GM23338 (cell line): Measurements from ENCODE around the gene NTMT1. TPM values are rescaled to one million over a fixed set of nuclear protein-coding genes. Genes with fewer than 3 reads are reported as not detected.

Experiments used
- ATAC-seq: fragments of 200-7000 bp; cut with Tn5 transposase; 3 replicates; pipeline ENCODE4 v1.9.1; 2020
- DNase-seq: peaks from one replicate; pipeline ENCODE4 v3.0.0-alpha.2; 2015; ENCODE audit warnings: low spot score
- H2AFZ ChIP-seq: fragments of 200-600 bp; sonication (generic); 2 replicates; pipeline ENCODE4 v1.8.0; 2016; ENCODE audit warnings: antibody characterized with exemption, mild to moderate bottlenecking, moderate library complexity
- H3F3A ChIP-seq: fragments of 200-600 bp; sonication (generic); replicated peaks from 2 replicates; pipeline ENCODE4 v1.8.0; 2017; ENCODE audit warnings: antibody characterized with exemption, mixed run types, low read depth
- H3K27ac ChIP-seq: fragments of 200-600 bp; sonication (generic); 2 replicates; pipeline ENCODE4 v1.6.1; 2016; ENCODE audit warnings: low read depth
- H3K27me3 ChIP-seq: fragments of 200-600 bp; sonication (generic); 2 replicates; pipeline ENCODE4 v1.8.0; 2016; ENCODE audit warnings: mild to moderate bottlenecking, mixed run types, moderate library complexity; ENCODE audit not compliant: insufficient read depth
- H3K36me3 ChIP-seq: fragments of 200-600 bp; sonication (generic); 2 replicates; pipeline ENCODE4 v1.8.0; 2016; ENCODE audit warnings: mild to moderate bottlenecking; ENCODE audit not compliant: insufficient read depth
- H3K4me1 ChIP-seq: fragments of 200-600 bp; sonication (generic); 2 replicates; pipeline ENCODE4 v1.8.0; 2016; ENCODE audit warnings: mild to moderate bottlenecking, moderate library complexity; ENCODE audit not compliant: insufficient read depth
- H3K4me2 ChIP-seq: fragments of 200-600 bp; sonication (generic); 2 replicates; pipeline ENCODE4 v1.7.1; 2017; ENCODE audit warnings: mixed run types
- H3K4me3 ChIP-seq: fragments of 200-600 bp; sonication (generic); 2 replicates; pipeline ENCODE4 v1.6.1; 2016; ENCODE audit warnings: mixed run types
- H3K79me2 ChIP-seq: fragments of 200-600 bp; sonication (generic); replicated peaks from 2 replicates; pipeline ENCODE4 v1.8.0; 2017; ENCODE audit warnings: mild to moderate bottlenecking; ENCODE audit not compliant: insufficient read depth
- H3K9me2 ChIP-seq: fragments of 200-600 bp; sonication (generic); 2 replicates; pipeline ENCODE4 v1.8.0; 2017; ENCODE audit not compliant: insufficient read depth
- H4K20me1 ChIP-seq: fragments of 200-600 bp; sonication (generic); replicated peaks from 2 replicates; pipeline ENCODE4 v1.8.0; 2017; ENCODE audit warnings: mild to moderate bottlenecking; ENCODE audit not compliant: insufficient read depth
- H3K27ac Mint-ChIP-seq: 2 replicates; pipeline ENCODE4 v1.8.0; 2020; ENCODE audit warnings: inconsistent platforms, mild to moderate bottlenecking, moderate library complexity, mixed read lengths
- H3K27me3 Mint-ChIP-seq: 3 replicates; pipeline ENCODE4 v1.8.0; 2022; ENCODE audit warnings: low read depth, mild to moderate bottlenecking, moderate library complexity, mixed read lengths, inconsistent platforms; ENCODE audit not compliant: insufficient read depth, poor library complexity
- H3K36me3 Mint-ChIP-seq: 3 replicates; pipeline ENCODE4 v1.8.0; 2021; ENCODE audit warnings: low read depth, mild to moderate bottlenecking, inconsistent platforms, moderate library complexity, mixed read lengths
- H3K4me1 Mint-ChIP-seq: 3 replicates; pipeline ENCODE4 v1.8.0; 2020; ENCODE audit warnings: mild to moderate bottlenecking, inconsistent platforms, mixed read lengths
- H3K4me3 Mint-ChIP-seq: 3 replicates; pipeline ENCODE4 v1.8.0; 2021; ENCODE audit warnings: moderate library complexity, mild to moderate bottlenecking, inconsistent platforms, mixed read lengths
- H3K9me3 Mint-ChIP-seq: 3 replicates; pipeline ENCODE4 v1.8.0; 2020; ENCODE audit warnings: moderate library complexity, mild to moderate bottlenecking, inconsistent platforms, mixed read lengths
- CREB1 ChIP-seq: fragments of 250-450 bp; sonication (Bioruptor Pico); IDR thresholded peaks from 2 replicates; pipeline ENCODE4 v1.5.0; 2020; ENCODE audit warnings: low read depth, mild to moderate bottlenecking, moderate library complexity
- EZH2 ChIP-seq: fragments of 200-600 bp; sonication (generic); IDR thresholded peaks from one replicate; pipeline ENCODE4 v1.8.0; 2017; ENCODE audit warnings: antibody characterized with exemption, mild to moderate bottlenecking, low read depth; ENCODE audit not compliant: unreplicated experiment
- EZH2phosphoT487 ChIP-seq: fragments of 200-600 bp; sonication (generic); IDR thresholded peaks from one replicate; pipeline ENCODE4 v1.8.1; 2018; ENCODE audit warnings: antibody characterized with exemption; ENCODE audit not compliant: unreplicated experiment
- JUNB ChIP-seq: IDR thresholded peaks from one replicate; pipeline ENCODE4 v1.6.1; 2016; ENCODE audit warnings: antibody characterized with exemption; ENCODE audit not compliant: unreplicated experiment
- NANOG ChIP-seq: IDR thresholded peaks from 2 replicates; pipeline ENCODE4 v1.6.1; 2016; ENCODE audit warnings: antibody characterized with exemption, borderline replicate concordance
- POLR2AphosphoS5 ChIP-seq: IDR thresholded peaks from 2 replicates; pipeline ENCODE4 v1.6.1; 2016; ENCODE audit warnings: antibody characterized with exemption, low read depth
- STAT1 ChIP-seq: IDR thresholded peaks from one replicate; pipeline ENCODE4 v1.6.1; 2016; ENCODE audit warnings: antibody characterized with exemption; ENCODE audit not compliant: unreplicated experiment
- ZNF114 ChIP-seq: fragments of 250-450 bp; sonication (Bioruptor Pico); IDR thresholded peaks from 2 replicates; pipeline ENCODE4 v1.5.0; 2020; ENCODE audit warnings: mild to moderate bottlenecking, moderate library complexity
- ZNF331 ChIP-seq: fragments of 250-450 bp; sonication (Bioruptor Pico); IDR thresholded peaks from 2 replicates; pipeline ENCODE4 v1.5.0; 2020; ENCODE audit warnings: low read depth, mild to moderate bottlenecking, moderate library complexity
- polyA plus RNA-seq: library from polyadenylated mRNA; unstranded; fragments of >200 nt; fragmentation: Nextera tagmentation; extraction: Ambion mirVana; gene quantifications from 2 replicates; pipeline ENCODE4 v1.2.1, GENCODE V29; 2016
- total RNA-seq: library from RNA; depleted of rRNA; stranded (reverse); fragments of >200 nt; shearing (Covaris generic); gene quantifications from 2 replicates; pipeline ENCODE4 v1.2.3, GENCODE V29; 2014
- TF ChIP-seq, protein P1 (sequence below): IDR thresholded peaks from one replicate; pipeline ENCODE4 v1.6.1; 2018; ENCODE audit warnings: antibody characterized with exemption; ENCODE audit not compliant: unreplicated experiment
- TF ChIP-seq, protein P2 (sequence below), 2 experiments: fragments of 200-600 bp in 1 of 2; sonication (generic) in 1 of 2; conservative IDR thresholded peaks; 2 replicates each; pipeline versions ENCODE4 v1.5.1 to v1.6.1; 2016 to 2017; ENCODE audit warnings: antibody characterized with exemption in 2 of 2, low read depth in 2 of 2, mild to moderate bottlenecking in 2 of 2, moderate library complexity in 1 of 2
- TF ChIP-seq, protein P3 (sequence below): IDR thresholded peaks from 2 replicates; pipeline ENCODE4 v1.6.1; 2016; ENCODE audit warnings: antibody characterized with exemption

The NTMT1 gene
- total and polyA plus RNA-seq, 2 experiments from 2014 or later, result 59.4 to 108 TPM

DNA sequence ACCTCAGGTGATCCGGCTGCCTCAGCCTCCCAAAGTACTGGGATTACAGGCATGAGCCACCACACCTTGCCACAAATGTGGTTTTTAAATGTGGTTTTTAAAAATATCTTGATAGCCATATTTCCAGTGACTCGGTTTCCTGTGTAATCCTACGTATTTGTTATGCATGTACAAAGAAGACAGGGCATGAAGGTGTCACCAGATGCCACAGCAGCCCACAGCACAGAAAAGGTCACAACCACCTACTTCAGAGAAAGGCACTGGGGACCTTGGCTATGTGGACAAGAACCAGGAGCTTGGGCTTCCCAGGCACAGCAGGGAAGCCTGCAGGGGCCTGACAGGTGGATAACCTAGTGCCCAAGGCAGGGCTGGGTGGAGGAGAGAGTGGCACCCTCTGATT, 43.1 kb upstream of the NTMT1 start (continued):
- no peak for TF ChIP-seq CREB1
- no peak for TF ChIP-seq NANOG
- TF ChIP-seq, protein P1, sequence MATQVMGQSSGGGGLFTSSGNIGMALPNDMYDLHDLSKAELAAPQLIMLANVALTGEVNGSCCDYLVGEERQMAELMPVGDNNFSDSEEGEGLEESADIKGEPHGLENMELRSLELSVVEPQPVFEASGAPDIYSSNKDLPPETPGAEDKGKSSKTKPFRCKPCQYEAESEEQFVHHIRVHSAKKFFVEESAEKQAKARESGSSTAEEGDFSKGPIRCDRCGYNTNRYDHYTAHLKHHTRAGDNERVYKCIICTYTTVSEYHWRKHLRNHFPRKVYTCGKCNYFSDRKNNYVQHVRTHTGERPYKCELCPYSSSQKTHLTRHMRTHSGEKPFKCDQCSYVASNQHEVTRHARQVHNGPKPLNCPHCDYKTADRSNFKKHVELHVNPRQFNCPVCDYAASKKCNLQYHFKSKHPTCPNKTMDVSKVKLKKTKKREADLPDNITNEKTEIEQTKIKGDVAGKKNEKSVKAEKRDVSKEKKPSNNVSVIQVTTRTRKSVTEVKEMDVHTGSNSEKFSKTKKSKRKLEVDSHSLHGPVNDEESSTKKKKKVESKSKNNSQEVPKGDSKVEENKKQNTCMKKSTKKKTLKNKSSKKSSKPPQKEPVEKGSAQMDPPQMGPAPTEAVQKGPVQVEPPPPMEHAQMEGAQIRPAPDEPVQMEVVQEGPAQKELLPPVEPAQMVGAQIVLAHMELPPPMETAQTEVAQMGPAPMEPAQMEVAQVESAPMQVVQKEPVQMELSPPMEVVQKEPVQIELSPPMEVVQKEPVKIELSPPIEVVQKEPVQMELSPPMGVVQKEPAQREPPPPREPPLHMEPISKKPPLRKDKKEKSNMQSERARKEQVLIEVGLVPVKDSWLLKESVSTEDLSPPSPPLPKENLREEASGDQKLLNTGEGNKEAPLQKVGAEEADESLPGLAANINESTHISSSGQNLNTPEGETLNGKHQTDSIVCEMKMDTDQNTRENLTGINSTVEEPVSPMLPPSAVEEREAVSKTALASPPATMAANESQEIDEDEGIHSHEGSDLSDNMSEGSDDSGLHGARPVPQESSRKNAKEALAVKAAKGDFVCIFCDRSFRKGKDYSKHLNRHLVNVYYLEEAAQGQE, result no peak
- no peak for TF ChIP-seq EZH2phosphoT487
- no peak for TF ChIP-seq STAT1
- TF ChIP-seq, protein P2, sequence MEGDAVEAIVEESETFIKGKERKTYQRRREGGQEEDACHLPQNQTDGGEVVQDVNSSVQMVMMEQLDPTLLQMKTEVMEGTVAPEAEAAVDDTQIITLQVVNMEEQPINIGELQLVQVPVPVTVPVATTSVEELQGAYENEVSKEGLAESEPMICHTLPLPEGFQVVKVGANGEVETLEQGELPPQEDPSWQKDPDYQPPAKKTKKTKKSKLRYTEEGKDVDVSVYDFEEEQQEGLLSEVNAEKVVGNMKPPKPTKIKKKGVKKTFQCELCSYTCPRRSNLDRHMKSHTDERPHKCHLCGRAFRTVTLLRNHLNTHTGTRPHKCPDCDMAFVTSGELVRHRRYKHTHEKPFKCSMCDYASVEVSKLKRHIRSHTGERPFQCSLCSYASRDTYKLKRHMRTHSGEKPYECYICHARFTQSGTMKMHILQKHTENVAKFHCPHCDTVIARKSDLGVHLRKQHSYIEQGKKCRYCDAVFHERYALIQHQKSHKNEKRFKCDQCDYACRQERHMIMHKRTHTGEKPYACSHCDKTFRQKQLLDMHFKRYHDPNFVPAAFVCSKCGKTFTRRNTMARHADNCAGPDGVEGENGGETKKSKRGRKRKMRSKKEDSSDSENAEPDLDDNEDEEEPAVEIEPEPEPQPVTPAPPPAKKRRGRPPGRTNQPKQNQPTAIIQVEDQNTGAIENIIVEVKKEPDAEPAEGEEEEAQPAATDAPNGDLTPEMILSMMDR (conservative IDR thresholded peaks at IDR 0.05; ENCODE audit: low read depth in 2 of 2), result no peak
- TF ChIP-seq ZNF114, result no peak
- no peak for TF ChIP-seq POLR2AphosphoS5
- no peak for TF ChIP-seq JUNB
- TF ChIP-seq EZH2, result no peak
- no peak for TF ChIP-seq ZNF331 (CRISPR knock-in tag)

DNA sequence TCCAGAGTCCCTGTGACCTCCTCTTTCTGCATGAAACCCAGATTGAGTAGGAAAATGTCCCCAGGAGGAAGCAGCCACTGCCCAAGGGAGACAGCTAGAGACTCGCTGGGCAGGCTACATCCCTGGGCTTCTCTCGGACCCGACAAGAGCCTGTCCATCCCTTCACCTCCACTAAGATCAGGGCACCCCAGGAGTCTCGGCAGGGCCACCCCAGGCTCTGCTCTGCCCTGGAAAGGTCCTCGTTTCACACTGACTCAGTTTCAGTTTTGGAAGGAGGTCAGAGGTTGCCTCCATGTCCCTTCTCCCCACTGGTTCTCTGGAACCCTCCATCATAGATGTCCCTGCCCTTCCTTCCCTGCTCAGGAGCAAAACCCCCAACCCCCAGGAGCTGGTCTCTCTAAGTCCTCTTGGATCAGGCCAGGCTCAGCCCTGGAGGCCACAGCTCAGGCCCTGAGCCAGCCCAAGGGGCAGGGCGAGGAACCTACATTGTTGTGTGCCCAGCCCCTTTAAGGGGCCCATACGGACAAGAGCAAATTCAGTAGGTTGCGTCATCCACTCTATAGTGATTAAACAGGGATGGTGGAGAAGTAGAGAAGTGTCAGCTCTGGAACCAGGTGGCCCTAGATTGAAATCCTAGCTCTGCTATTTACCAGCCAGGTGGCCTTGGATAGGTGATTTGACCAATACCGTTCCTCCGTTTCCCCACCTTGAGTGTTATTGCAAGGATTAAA, 42.5 kb upstream of the NTMT1 start:
- no peak overlapping the region for H3K27ac Mint-ChIP-seq
- Histone ChIP-seq H3K36me3 (no peaks in the 10 kb centered on the region), H3K79me2 (no peaks in the 10 kb centered on the region), H3K27ac (no peak overlapping the region), H3K4me3 (no peak overlapping the region), H4K20me1 (no peaks in the 10 kb centered on the region), H3K9me2 (no peaks in the 10 kb centered on the region), H3K4me2 (no peak overlapping the region), H3F3A (no peaks in the 10 kb centered on the region), H3K27me3 (no peaks in the 10 kb centered on the region), H2AFZ (no peak overlapping the region), H3K4me1 (peaks cover 3% of the 10 kb centered on the region; the same call in 1 of the 2 replicates)
- H3K4me1 Mint-ChIP-seq, result peaks cover 28% of the 10 kb centered on the region
- H3K4me3 Mint-ChIP-seq, result no peak overlapping the region; the same call in 2 of the 3 replicates
- H3K27me3 Mint-ChIP-seq, result peaks cover 13% of the 10 kb centered on the region
- no peaks in the 10 kb centered on the region for H3K9me3 Mint-ChIP-seq
- ATAC-seq (no peak), DNase-seq (no peak)
- H3K36me3 Mint-ChIP-seq, result no peaks in the 10 kb centered on the region
- TF ChIP-seq CREB1, result no peak
- no peak for TF ChIP-seq JUNB
- TF ChIP-seq EZH2phosphoT487, result no peak
- TF ChIP-seq ZNF114, result no peak
- TF ChIP-seq, protein P2 (conservative IDR thresholded peaks at IDR 0.05; ENCODE audit: low read depth in 2 of 2), result no peak
- TF ChIP-seq, protein P3, sequence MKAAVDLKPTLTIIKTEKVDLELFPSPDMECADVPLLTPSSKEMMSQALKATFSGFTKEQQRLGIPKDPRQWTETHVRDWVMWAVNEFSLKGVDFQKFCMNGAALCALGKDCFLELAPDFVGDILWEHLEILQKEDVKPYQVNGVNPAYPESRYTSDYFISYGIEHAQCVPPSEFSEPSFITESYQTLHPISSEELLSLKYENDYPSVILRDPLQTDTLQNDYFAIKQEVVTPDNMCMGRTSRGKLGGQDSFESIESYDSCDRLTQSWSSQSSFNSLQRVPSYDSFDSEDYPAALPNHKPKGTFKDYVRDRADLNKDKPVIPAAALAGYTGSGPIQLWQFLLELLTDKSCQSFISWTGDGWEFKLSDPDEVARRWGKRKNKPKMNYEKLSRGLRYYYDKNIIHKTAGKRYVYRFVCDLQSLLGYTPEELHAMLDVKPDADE, result no peak
- no peak for TF ChIP-seq POLR2AphosphoS5
- TF ChIP-seq, protein P1, result no peak
- TF ChIP-seq ZNF331 (CRISPR knock-in tag), result no peak
- TF ChIP-seq EZH2, result no peak
